GM21526 (cell line): ENCODE results near the gene CSMD2.

Experiments used
- ATAC-seq: cut with Tn5 transposase; IDR thresholded peaks from one replicate; pipeline ENCODE4 v1.9.1; 2021; ENCODE audit warnings: moderate library complexity; ENCODE audit not compliant: unreplicated experiment, low FRiP score

The CSMD2 gene

GRCh38 chr1:33828059-33828458 lies 337.0 kb downstream of the CSMD2 start:
- no peak for ATAC-seq

GRCh38 chr1:33826711-33827110 lies 338.3 kb downstream of the CSMD2 start:
- no peak for ATAC-seq

GRCh38 chr1:33826311-33826710 lies 338.7 kb downstream of the CSMD2 start:
- ATAC-seq: no peak

- no peak for ATAC-seq
Observed at GRCh38 chr1:33825506-33825905, 339.5 kb downstream of the CSMD2 start.

- no peak for ATAC-seq
Observed at GRCh38 chr1:33824971-33825370, 340.1 kb downstream of the CSMD2 start.

- ATAC-seq: no peak
Observed at GRCh38 chr1:33824321-33824720, 340.7 kb downstream of the CSMD2 start.

- ATAC-seq: no peak
Observed at GRCh38 chr1:33823830-33824229, 341.2 kb downstream of the CSMD2 start.

GRCh38 chr1:33823401-33823800 lies 341.6 kb downstream of the CSMD2 start:
- ATAC-seq: no peak

GRCh38 chr1:33822396-33822795 lies 342.6 kb downstream of the CSMD2 start:
- no peak for ATAC-seq

GRCh38 chr1:33821291-33821690 lies 343.7 kb downstream of the CSMD2 start:
- ATAC-seq: no peak

GRCh38 chr1:33820804-33821203 lies 344.2 kb downstream of the CSMD2 start:
- ATAC-seq: no peak

GRCh38 chr1:33819913-33820311 lies 345.1 kb downstream of the CSMD2 start:
- ATAC-seq: no peak

GRCh38 chr1:33819290-33819912 lies 345.6 kb downstream of the CSMD2 start:
- no peak for ATAC-seq

GRCh38 chr1:33818071-33818470 lies 347.0 kb downstream of the CSMD2 start:
- ATAC-seq: no peak

- no peak for ATAC-seq
Observed at GRCh38 chr1:33815061-33815460, 350.0 kb downstream of the CSMD2 start.

- ATAC-seq: no peak
Observed at GRCh38 chr1:33814166-33814565, 350.9 kb downstream of the CSMD2 start.

- ATAC-seq: no peak
Observed at GRCh38 chr1:33810571-33810970, 354.5 kb downstream of the CSMD2 start.

- no peak for ATAC-seq
Observed at GRCh38 chr1:33805988-33806387, 359.0 kb downstream of the CSMD2 start.

- no peak for ATAC-seq
Observed at GRCh38 chr1:33802268-33802667, 362.8 kb downstream of the CSMD2 start.

GRCh38 chr1:33797849-33798248 lies 367.2 kb downstream of the CSMD2 start:
- no peak for ATAC-seq

GRCh38 chr1:33792651-33793050 lies 372.4 kb downstream of the CSMD2 start:
- no peak for ATAC-seq

- ATAC-seq: no peak
Observed at GRCh38 chr1:33792216-33792615, 372.8 kb downstream of the CSMD2 start.

- no peak for ATAC-seq
Observed at GRCh38 chr1:33791251-33791650, 373.8 kb downstream of the CSMD2 start.
